ENCODE data around the gene DGKI. TPM values are rescaled to one million over a fixed set of nuclear protein-coding genes. Genes with fewer than 3 reads are reported as not detected.
A peak's percentile ranks its signal among the peaks of the same experiment; 100 is the strongest.

DGKI gene
- total and polyA plus RNA-seq, 8 donors, result under 0.01 to 5.1 (median 0.20) TPM; not detected in 3

GRCh38 chr7:137877027-137877675, 30.4 kb upstream of the DGKI start:
- TF ChIP-seq POLR2A (IDR thresholded peaks at IDR 0.05), result no peak
- no peak for TF ChIP-seq EP300 (IDR thresholded peaks at IDR 0.05)
- TF ChIP-seq POLR2AphosphoS5 (IDR thresholded peaks at IDR 0.05), result no peak
- TF ChIP-seq CTCF (IDR thresholded peaks at IDR 0.05), result no peak
- no peak for DNase-seq
- Histone ChIP-seq H3K4me1 (peaks cover 0 to 58% (median 34%) of the 10 kb centered on the region in 4 donors), H3K4me3 (no peak overlapping the region), H3K9me3 (peaks cover 0 to 9% (median 2%) of the 10 kb centered on the region in 4 donors), H3K36me3 (peaks cover 38 to 93% (median 84%) of the 10 kb centered on the region in 4 donors), H3K27me3 (no peaks in the 10 kb centered on the region), H3K27ac (peak overlapping the region in 2 of 5 donors; percentile 26 to 76)
- WGBS, 5 donors, result 74 to 85% (median 76%) methylated on average over 5 of the region's 5 CpGs
- intact Hi-C loops (cut with DNase I; ENCODE audit: low total_unique reads), result no loop called here

GRCh38 chr7:137875746-137876145, 29.0 kb upstream of the DGKI start:
- Histone ChIP-seq H3K27me3 (no peaks in the 10 kb centered on the region), H3K4me3 (no peak overlapping the region), H3K27ac (no peak overlapping the region), H3K4me1 (peaks cover 0 to 63% (median 34%) of the 10 kb centered on the region in 4 donors), H3K36me3 (peaks cover 27 to 80% (median 70%) of the 10 kb centered on the region in 4 donors), H3K9me3 (no peaks in the 10 kb centered on the region)
- intact Hi-C loops (cut with DNase I; ENCODE audit: low total_unique reads), result no loop called here
- DNase-seq, result no peak
- TF ChIP-seq POLR2A (IDR thresholded peaks at IDR 0.05), result no peak
- TF ChIP-seq POLR2AphosphoS5 (IDR thresholded peaks at IDR 0.05), result no peak
- TF ChIP-seq EP300 (IDR thresholded peaks at IDR 0.05), result no peak
- TF ChIP-seq CTCF (IDR thresholded peaks at IDR 0.05), result no peak
- WGBS, 5 donors, result 89 to 98% (median 96%) methylated on average over 4 of the region's 4 CpGs

GRCh38 chr7:137873979-137874777, 27.4 kb upstream of the DGKI start:
- H3K9me3 ChIP-seq, result no peaks in the 10 kb centered on the region
- no peaks in the 10 kb centered on the region for H3K27me3 ChIP-seq
- intact Hi-C loops (cut with DNase I; ENCODE audit: low total_unique reads), result no loop called here
- H3K4me1 ChIP-seq, result peaks cover 0 to 55% (median 28%) of the 10 kb centered on the region in 4 donors
- DNase-seq, result peak in 1 of 2 donors; percentile 69
- H3K36me3 ChIP-seq, result peaks cover 12 to 68% (median 54%) of the 10 kb centered on the region in 4 donors
- H3K4me3 ChIP-seq, result no peak overlapping the region
- TF ChIP-seq POLR2AphosphoS5 (IDR thresholded peaks at IDR 0.05) (peak in 1 of 3 donors; percentile 49), POLR2A (IDR thresholded peaks at IDR 0.05) (no peak), CTCF (IDR thresholded peaks at IDR 0.05) (no peak), EP300 (IDR thresholded peaks at IDR 0.05) (no peak)
- 66 to 84% (median 78%) methylated on average over 7 of the region's 7 CpGs for WGBS, 5 donors
- peak overlapping the region in 3 of 5 donors; percentile 12 to 50 (median 37) for H3K27ac ChIP-seq

GRCh38 chr7:137873524-137873923, 26.8 kb upstream of the DGKI start:
- Histone ChIP-seq H3K9me3 (no peaks in the 10 kb centered on the region), H3K36me3 (peaks cover 12 to 61% (median 49%) of the 10 kb centered on the region in 4 donors), H3K4me3 (no peak overlapping the region), H3K4me1 (peaks cover 0 to 50% (median 23%) of the 10 kb centered on the region in 4 donors), H3K27ac (peak overlapping the region in 2 of 5 donors; percentile 37 to 50), H3K27me3 (no peaks in the 10 kb centered on the region)
- DNase-seq, result no peak
- intact Hi-C loops (cut with DNase I; ENCODE audit: low total_unique reads), result no loop called here
- no peak for TF ChIP-seq POLR2AphosphoS5 (IDR thresholded peaks at IDR 0.05)
- TF ChIP-seq CTCF (IDR thresholded peaks at IDR 0.05), result no peak
- TF ChIP-seq POLR2A (IDR thresholded peaks at IDR 0.05), result no peak
- TF ChIP-seq EP300 (IDR thresholded peaks at IDR 0.05), result no peak
- 84 to 94% (median 91%) methylated on average over 3 of the region's 3 CpGs for WGBS, 5 donors

Data from stomach (tissue), 9 donors.